Measurements from ENCODE around the gene ADAM8. TPM values are rescaled to one million over a fixed set of nuclear protein-coding genes. Genes with fewer than 3 reads are reported as not detected.

The ADAM8 gene
- total and polyA plus RNA-seq, 2 donors (not counting 1 experiment from before 2014, with no cell fraction given), result 116 to 196 TPM

DNA sequence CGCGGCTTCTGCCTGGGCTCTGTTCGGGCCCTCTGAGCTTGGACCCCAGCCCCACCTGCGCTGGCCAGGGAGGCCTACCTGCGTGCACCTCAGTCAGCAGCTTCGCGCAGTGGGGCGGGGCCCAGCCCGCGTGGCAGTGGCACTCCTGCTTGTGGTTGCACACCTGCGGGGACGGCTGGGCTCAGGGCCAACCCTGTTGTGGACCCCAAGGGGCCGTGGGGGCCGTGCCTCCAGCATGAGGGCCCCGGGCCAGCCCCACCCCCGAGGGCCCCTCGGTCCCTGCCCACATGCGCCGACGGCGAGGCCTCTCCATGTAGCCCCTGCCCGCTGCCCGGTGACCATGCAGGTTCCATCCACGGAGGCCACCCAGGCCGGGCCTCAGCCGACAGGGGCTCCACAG lies 7.3 kb downstream of the ADAM8 start:
- no peaks in the 10 kb centered on the region for H3K79me2 ChIP-seq (ENCODE audit: control insufficient read depth, insufficient read depth, low read length)
- Mint-ChIP-seq H3K27me3 (no peaks in the 10 kb centered on the region), H3K4me1 (peaks cover 14% of the 10 kb centered on the region), H3K27ac (no peak overlapping the region), H3K9me3 (ENCODE audit: insufficient read depth) (no peaks in the 10 kb centered on the region), H3K4me3 (no peak overlapping the region)
- H3K9me3 ChIP-seq (ENCODE audit: control extremely low read depth in 1 of 3, control insufficient read depth in 2 of 3, insufficient read depth in 1 of 3, low read length in 2 of 3), result no peaks in the 10 kb centered on the region
- no peak overlapping the region for H2AFZ ChIP-seq (ENCODE audit: insufficient read depth, low read depth, low read length, poor library complexity, severe bottlenecking)
- no peak overlapping the region for H3K4me2 ChIP-seq (replicated peaks; ENCODE audit: low read depth, low read length, poor library complexity, severe bottlenecking)
- no peak overlapping the region for H3K4me3 ChIP-seq (ENCODE audit: control extremely low read depth in 1 of 5, extremely low read depth in 1 of 5, insufficient read depth in 1 of 5, low read depth in 2 of 5, low read length in 4 of 5)
- H3K9ac ChIP-seq (ENCODE audit: low read length), result no peak overlapping the region
- peaks cover 0 to 71% of the 10 kb centered on the region in 2 experiments for H3K36me3 ChIP-seq (replicated peaks in 1 of 2; ENCODE audit: control extremely low read depth in 1 of 2, control insufficient read depth in 1 of 2, extremely low read depth in 1 of 2, insufficient read depth in 2 of 2, low read length in 1 of 2)
- WGBS (ENCODE audit: insufficient coverage), result 83% methylated on average over 26 of the region's 26 CpGs
- no peak for ATAC-seq (ENCODE audit: low read depth)
- CTCF ChIA-PET, result no interaction called here
- H3K27me3 ChIP-seq (replicated peaks in 1 of 4; ENCODE audit: control extremely low read depth in 1 of 4, control insufficient read depth in 3 of 4, insufficient read depth in 4 of 4, low read length in 3 of 4), result no peaks in the 10 kb centered on the region
- H3K4me1 ChIP-seq (ENCODE audit: control insufficient read depth in 2 of 2, insufficient read depth in 2 of 2, low read length in 2 of 2), result peaks cover 4 to 21% of the 10 kb centered on the region in 2 donors
- POLR2A ChIA-PET, result no interaction called here
- DNase-seq, result no peak
- H3K27ac ChIP-seq (ENCODE audit: low read length in 2 of 2), result no peak overlapping the region
- TF ChIP-seq, protein P1, sequence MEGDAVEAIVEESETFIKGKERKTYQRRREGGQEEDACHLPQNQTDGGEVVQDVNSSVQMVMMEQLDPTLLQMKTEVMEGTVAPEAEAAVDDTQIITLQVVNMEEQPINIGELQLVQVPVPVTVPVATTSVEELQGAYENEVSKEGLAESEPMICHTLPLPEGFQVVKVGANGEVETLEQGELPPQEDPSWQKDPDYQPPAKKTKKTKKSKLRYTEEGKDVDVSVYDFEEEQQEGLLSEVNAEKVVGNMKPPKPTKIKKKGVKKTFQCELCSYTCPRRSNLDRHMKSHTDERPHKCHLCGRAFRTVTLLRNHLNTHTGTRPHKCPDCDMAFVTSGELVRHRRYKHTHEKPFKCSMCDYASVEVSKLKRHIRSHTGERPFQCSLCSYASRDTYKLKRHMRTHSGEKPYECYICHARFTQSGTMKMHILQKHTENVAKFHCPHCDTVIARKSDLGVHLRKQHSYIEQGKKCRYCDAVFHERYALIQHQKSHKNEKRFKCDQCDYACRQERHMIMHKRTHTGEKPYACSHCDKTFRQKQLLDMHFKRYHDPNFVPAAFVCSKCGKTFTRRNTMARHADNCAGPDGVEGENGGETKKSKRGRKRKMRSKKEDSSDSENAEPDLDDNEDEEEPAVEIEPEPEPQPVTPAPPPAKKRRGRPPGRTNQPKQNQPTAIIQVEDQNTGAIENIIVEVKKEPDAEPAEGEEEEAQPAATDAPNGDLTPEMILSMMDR (IDR thresholded peaks at IDR 0.05), result no peak
- no peak for TF ChIP-seq EZH2 (IDR thresholded peaks at IDR 0.05; ENCODE audit: borderline replicate concordance, insufficient read depth, low read depth, low read length, poor library complexity, severe bottlenecking)
- peaks cover 36% of the 10 kb centered on the region for H4K20me1 ChIP-seq (ENCODE audit: control insufficient read depth, insufficient read depth, low read length, poor library complexity, severe bottlenecking)
- intact Hi-C loops (cut with micrococcal nuclease), result no loop called here

DNA sequence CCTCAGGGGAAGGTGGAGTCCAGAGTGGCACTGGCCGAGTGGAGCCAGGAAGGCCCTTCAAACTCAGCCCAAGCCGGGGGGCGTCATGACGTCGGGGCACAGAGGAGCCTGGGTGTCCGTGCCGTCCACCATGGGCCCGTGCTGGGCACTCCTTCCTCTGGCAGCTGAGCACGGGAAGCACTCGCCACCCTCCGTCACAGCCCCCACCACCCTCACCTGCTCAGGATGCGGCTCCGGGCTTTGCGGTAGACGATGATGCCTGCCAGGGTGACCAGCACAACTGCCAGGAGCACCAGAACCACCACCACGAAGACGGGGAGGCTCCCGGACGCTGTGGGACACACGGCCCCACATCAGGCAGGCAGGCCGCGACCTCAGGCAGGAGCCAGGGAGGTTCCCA lies 8.1 kb downstream of the ADAM8 start:
- TF ChIP-seq, protein P1 (IDR thresholded peaks at IDR 0.05), result no peak
- TF ChIP-seq EZH2 (IDR thresholded peaks at IDR 0.05; ENCODE audit: borderline replicate concordance, insufficient read depth, low read depth, low read length, poor library complexity, severe bottlenecking), result no peak
- Histone ChIP-seq H3K9ac (ENCODE audit: low read length) (no peak overlapping the region), H3K27ac (ENCODE audit: low read length in 2 of 2) (no peak overlapping the region), H3K4me1 (ENCODE audit: control insufficient read depth in 2 of 2, insufficient read depth in 2 of 2, low read length in 2 of 2) (peaks cover 12 to 22% of the 10 kb centered on the region in 2 donors), H3K79me2 (ENCODE audit: control insufficient read depth, insufficient read depth, low read length) (no peaks in the 10 kb centered on the region), H3K4me2 (replicated peaks; ENCODE audit: low read depth, low read length, poor library complexity, severe bottlenecking) (no peak overlapping the region), H2AFZ (ENCODE audit: insufficient read depth, low read depth, low read length, poor library complexity, severe bottlenecking) (no peak overlapping the region), H3K36me3 (replicated peaks in 1 of 2; ENCODE audit: control extremely low read depth in 1 of 2, control insufficient read depth in 1 of 2, extremely low read depth in 1 of 2, insufficient read depth in 2 of 2, low read length in 1 of 2) (peaks cover 0 to 64% of the 10 kb centered on the region in 2 experiments), H3K4me3 (ENCODE audit: control extremely low read depth in 1 of 5, extremely low read depth in 1 of 5, insufficient read depth in 1 of 5, low read depth in 2 of 5, low read length in 4 of 5) (no peak overlapping the region), H3K27me3 (replicated peaks in 1 of 4; ENCODE audit: control extremely low read depth in 1 of 4, control insufficient read depth in 3 of 4, insufficient read depth in 4 of 4, low read length in 3 of 4) (no peaks in the 10 kb centered on the region), H4K20me1 (ENCODE audit: control insufficient read depth, insufficient read depth, low read length, poor library complexity, severe bottlenecking) (peaks cover 30% of the 10 kb centered on the region), H3K9me3 (ENCODE audit: control extremely low read depth in 1 of 3, control insufficient read depth in 2 of 3, insufficient read depth in 1 of 3, low read length in 2 of 3) (no peaks in the 10 kb centered on the region)
- WGBS (ENCODE audit: insufficient coverage), result 96% methylated on average over 22 of the region's 22 CpGs
- ChIA-PET POLR2A (no interaction called here), CTCF (no interaction called here)
- Mint-ChIP-seq H3K27ac (no peak overlapping the region), H3K4me3 (no peak overlapping the region), H3K9me3 (ENCODE audit: insufficient read depth) (no peaks in the 10 kb centered on the region), H3K4me1 (peaks cover 21% of the 10 kb centered on the region), H3K27me3 (no peaks in the 10 kb centered on the region)
- DNase-seq, result no peak
- intact Hi-C loops (cut with micrococcal nuclease), result no loop called here
- ATAC-seq (ENCODE audit: low read depth), result no peak
